ENCODE data around the gene PSMB5.
A peak's percentile ranks its signal among the peaks of the same experiment; 100 is the strongest.

Gene PSMB5

DNA sequence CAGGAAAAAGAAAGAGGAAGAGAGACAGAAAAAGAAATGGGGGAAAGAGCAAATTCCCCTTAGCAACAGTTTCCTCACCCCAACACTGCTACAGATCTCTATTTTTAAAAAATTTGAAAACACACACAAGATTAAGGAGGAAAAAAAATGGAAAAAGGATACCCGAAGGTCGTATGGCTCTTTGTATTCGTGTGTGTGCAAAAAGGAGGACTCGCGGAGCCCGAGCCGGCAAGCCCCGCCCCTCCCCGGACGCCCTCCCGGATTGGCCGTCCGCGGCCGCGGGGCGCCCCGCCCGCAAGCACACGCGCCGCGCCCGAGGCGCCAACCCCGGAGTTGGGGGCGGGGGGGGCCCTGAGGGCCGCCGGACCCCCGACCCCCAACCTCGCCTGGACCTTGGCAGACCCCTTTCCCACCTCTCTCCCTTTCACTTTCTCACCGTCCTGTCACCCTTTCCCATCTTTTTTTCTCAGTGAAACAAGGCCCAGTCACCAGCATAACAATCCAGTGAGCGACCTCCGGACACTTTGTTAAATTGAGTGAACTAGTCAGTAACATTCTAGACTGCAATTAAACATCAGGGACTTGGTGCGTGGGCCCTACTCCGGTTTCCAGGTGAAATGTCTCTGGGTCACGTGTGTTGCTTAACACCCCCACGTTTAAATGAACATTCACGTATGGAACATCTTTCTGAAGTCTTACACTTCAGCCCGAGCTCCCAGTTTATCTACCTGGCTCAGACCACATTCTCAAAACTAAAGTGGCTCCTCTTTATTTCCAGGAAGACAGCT lies 24.6 kb downstream of the PSMB5 start, which contains the start of gene C14orf93:
Gene C14orf93, minus strand, starts transcription at position 205 of the 788 bp plus-strand sequence. CDS start 11,120 bp downstream, outside the sequence.
- Histone ChIP-seq H3K4me1 (ENCODE audit: control insufficient read depth, insufficient read depth, low read depth, low read length) (peaks cover 1% of the 10 kb centered on the region), H4K8ac (ENCODE audit: low read length) (peak within 1 kb of the TSS; percentile 80), H3K14ac (ENCODE audit: low read length in 2 of 2) (no peak within 1 kb of the TSS), H3K4me3 (ENCODE audit: insufficient read depth in 1 of 2, low read depth in 1 of 2, low read length in 2 of 2) (peak within 1 kb of the TSS; percentile 59 to 74), H2BK15ac (ENCODE audit: low read depth, poor library complexity, severe bottlenecking) (no peak within 1 kb of the TSS), H3K9ac (ENCODE audit: low read length) (peak within 1 kb of the TSS; percentile 89), H2BK120ac (ENCODE audit: low read depth, low read length) (peak within 1 kb of the TSS; percentile 42), H3K36me3 (ENCODE audit: control insufficient read depth in 1 of 2, insufficient read depth in 2 of 2, low read depth in 1 of 2, low read length in 2 of 2) (no peaks in the 10 kb centered on the region), H3K79me1 (replicated peaks; ENCODE audit: low read length, poor library complexity, severe bottlenecking) (no peaks in the 10 kb centered on the region), H2AFZ (ENCODE audit: low read depth, low read length) (peak within 1 kb of the TSS; percentile 77), H3K9me3 (ENCODE audit: control insufficient read depth, low read length) (no peaks in the 10 kb centered on the region), H2BK5ac (ENCODE audit: low read depth, low read length, poor library complexity, severe bottlenecking) (peak within 1 kb of the TSS; percentile 57), H3K4ac (ENCODE audit: low read depth in 1 of 2, low read length in 2 of 2) (peak within 1 kb of the TSS in 1 of 2 experiments; percentile 79), H2AK5ac (ENCODE audit: low read length, severe bottlenecking) (no peak within 1 kb of the TSS), H3K27ac (ENCODE audit: low read length, poor library complexity, severe bottlenecking) (no peak within 1 kb of the TSS), H3K18ac (ENCODE audit: low read depth in 1 of 2, low read length in 2 of 2) (peak within 1 kb of the TSS in 1 of 2 experiments; percentile 84), H3K4me2 (ENCODE audit: low read length, poor library complexity, severe bottlenecking) (peak within 1 kb of the TSS; percentile 87), H3K27me3 (ENCODE audit: control insufficient read depth in 1 of 2, insufficient read depth in 1 of 2, low read length in 2 of 2) (no peaks in the 10 kb centered on the region), H4K91ac (ENCODE audit: low read length) (no peak within 1 kb of the TSS), H2BK12ac (ENCODE audit: low read length in 2 of 2) (no peak within 1 kb of the TSS), H3K23ac (ENCODE audit: low read length in 2 of 2) (no peak within 1 kb of the TSS)
- peak; percentile 58 for DNase-seq
- WGBS = 10% methylated on average over 35 of the region's 40 CpGs

DNA sequence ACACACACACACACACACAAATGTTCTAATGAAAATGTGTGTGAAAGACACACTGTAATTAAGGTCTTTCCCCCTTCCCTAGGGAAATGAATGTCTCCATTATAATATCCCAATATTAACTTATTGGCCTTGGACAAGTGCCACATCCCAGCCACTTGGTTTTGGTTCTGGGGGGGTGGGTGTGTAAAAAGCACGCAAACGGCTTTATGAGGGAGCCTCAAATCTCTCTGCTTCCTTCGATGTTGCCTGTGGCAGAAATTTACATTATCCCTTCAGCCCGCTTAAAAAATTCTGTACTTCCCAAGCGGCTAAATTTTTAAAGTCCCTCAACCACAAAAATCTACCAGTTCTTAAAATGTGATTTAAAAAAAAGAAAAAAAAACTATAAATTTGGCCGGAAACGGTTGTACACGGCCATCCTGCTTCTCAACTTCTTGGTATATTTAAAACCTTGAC lies 25.2 kb downstream of the PSMB5 start:
- Histone ChIP-seq H3K4me1 (ENCODE audit: control insufficient read depth, insufficient read depth, low read depth, low read length) (peaks cover 1% of the 10 kb centered on the region), H4K91ac (ENCODE audit: low read length) (no peak overlapping the region), H3K9me3 (ENCODE audit: control insufficient read depth, low read length) (no peaks in the 10 kb centered on the region), H2BK12ac (ENCODE audit: low read length in 2 of 2) (no peak overlapping the region), H3K27me3 (ENCODE audit: control insufficient read depth in 1 of 2, insufficient read depth in 1 of 2, low read length in 2 of 2) (no peaks in the 10 kb centered on the region), H3K23ac (ENCODE audit: low read length in 2 of 2) (no peak overlapping the region), H3K9ac (ENCODE audit: low read length) (peak overlapping the region; percentile 89), H3K18ac (ENCODE audit: low read depth in 1 of 2, low read length in 2 of 2) (no peak overlapping the region), H3K27ac (ENCODE audit: low read length, poor library complexity, severe bottlenecking) (no peak overlapping the region), H2AK5ac (ENCODE audit: low read length, severe bottlenecking) (no peak overlapping the region), H2BK15ac (ENCODE audit: low read depth, poor library complexity, severe bottlenecking) (no peak overlapping the region), H2BK120ac (ENCODE audit: low read depth, low read length) (no peak overlapping the region), H3K4me3 (ENCODE audit: insufficient read depth in 1 of 2, low read depth in 1 of 2, low read length in 2 of 2) (peak overlapping the region in 1 of 2 experiments; percentile 74), H3K36me3 (ENCODE audit: control insufficient read depth in 1 of 2, insufficient read depth in 2 of 2, low read depth in 1 of 2, low read length in 2 of 2) (no peaks in the 10 kb centered on the region), H3K79me1 (replicated peaks; ENCODE audit: low read length, poor library complexity, severe bottlenecking) (no peaks in the 10 kb centered on the region), H4K8ac (ENCODE audit: low read length) (peak overlapping the region; percentile 80), H2AFZ (ENCODE audit: low read depth, low read length) (no peak overlapping the region), H3K4ac (ENCODE audit: low read depth in 1 of 2, low read length in 2 of 2) (no peak overlapping the region), H2BK5ac (ENCODE audit: low read depth, low read length, poor library complexity, severe bottlenecking) (no peak overlapping the region), H3K4me2 (ENCODE audit: low read length, poor library complexity, severe bottlenecking) (peak overlapping the region; percentile 87), H3K14ac (ENCODE audit: low read length in 2 of 2) (no peak overlapping the region)
- WGBS = 85% methylated on average over 3 of the region's 8 CpGs
- no peak for DNase-seq

DNA sequence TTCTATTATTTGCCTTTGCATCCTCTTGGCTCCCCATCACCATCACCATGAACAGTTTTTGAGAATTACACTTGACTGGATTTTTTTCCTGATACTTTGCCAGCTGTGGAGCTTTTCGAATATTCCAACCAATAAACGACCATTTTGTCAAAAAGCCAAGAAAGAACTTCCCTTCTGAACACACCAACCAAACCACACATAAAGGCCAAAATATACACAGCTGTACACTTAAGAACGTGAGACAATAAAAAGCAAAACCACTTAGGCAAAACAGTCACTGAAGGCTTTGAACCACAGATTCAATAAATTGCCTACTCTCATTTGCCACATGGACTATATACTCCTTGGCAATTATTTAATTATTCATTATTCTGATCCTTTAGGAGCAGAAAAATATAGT lies 25.9 kb downstream of the PSMB5 start:
- 65% methylated on average over 3 of the region's 3 CpGs for WGBS
- no peak overlapping the region for H2AK5ac ChIP-seq (ENCODE audit: low read length, severe bottlenecking)
- no peak overlapping the region for H3K4me2 ChIP-seq (ENCODE audit: low read length, poor library complexity, severe bottlenecking)
- no peak overlapping the region for H4K8ac ChIP-seq (ENCODE audit: low read length)
- H3K4me3 ChIP-seq (ENCODE audit: insufficient read depth in 1 of 2, low read depth in 1 of 2, low read length in 2 of 2) = no peak overlapping the region
- H3K36me3 ChIP-seq (ENCODE audit: control insufficient read depth in 1 of 2, insufficient read depth in 2 of 2, low read depth in 1 of 2, low read length in 2 of 2) = no peaks in the 10 kb centered on the region
- H2BK5ac ChIP-seq (ENCODE audit: low read depth, low read length, poor library complexity, severe bottlenecking) = no peak overlapping the region
- H2BK120ac ChIP-seq (ENCODE audit: low read depth, low read length) = no peak overlapping the region
- no peak overlapping the region for H3K27ac ChIP-seq (ENCODE audit: low read length, poor library complexity, severe bottlenecking)
- no peaks in the 10 kb centered on the region for H3K9me3 ChIP-seq (ENCODE audit: control insufficient read depth, low read length)
- H3K9ac ChIP-seq (ENCODE audit: low read length) = no peak overlapping the region
- H2BK12ac ChIP-seq (ENCODE audit: low read length in 2 of 2) = no peak overlapping the region
- no peak overlapping the region for H3K4ac ChIP-seq (ENCODE audit: low read depth in 1 of 2, low read length in 2 of 2)
- no peak overlapping the region for H2BK15ac ChIP-seq (ENCODE audit: low read depth, poor library complexity, severe bottlenecking)
- no peak overlapping the region for H4K91ac ChIP-seq (ENCODE audit: low read length)
- no peak overlapping the region for H2AFZ ChIP-seq (ENCODE audit: low read depth, low read length)
- peaks cover 1% of the 10 kb centered on the region for H3K4me1 ChIP-seq (ENCODE audit: control insufficient read depth, insufficient read depth, low read depth, low read length)
- no peak overlapping the region for H3K14ac ChIP-seq (ENCODE audit: low read length in 2 of 2)
- H3K27me3 ChIP-seq (ENCODE audit: control insufficient read depth in 1 of 2, insufficient read depth in 1 of 2, low read length in 2 of 2) = no peaks in the 10 kb centered on the region
- H3K23ac ChIP-seq (ENCODE audit: low read length in 2 of 2) = no peak overlapping the region
- H3K18ac ChIP-seq (ENCODE audit: low read depth in 1 of 2, low read length in 2 of 2) = no peak overlapping the region
- DNase-seq = no peak
- H3K79me1 ChIP-seq (replicated peaks; ENCODE audit: low read length, poor library complexity, severe bottlenecking) = no peaks in the 10 kb centered on the region

DNA sequence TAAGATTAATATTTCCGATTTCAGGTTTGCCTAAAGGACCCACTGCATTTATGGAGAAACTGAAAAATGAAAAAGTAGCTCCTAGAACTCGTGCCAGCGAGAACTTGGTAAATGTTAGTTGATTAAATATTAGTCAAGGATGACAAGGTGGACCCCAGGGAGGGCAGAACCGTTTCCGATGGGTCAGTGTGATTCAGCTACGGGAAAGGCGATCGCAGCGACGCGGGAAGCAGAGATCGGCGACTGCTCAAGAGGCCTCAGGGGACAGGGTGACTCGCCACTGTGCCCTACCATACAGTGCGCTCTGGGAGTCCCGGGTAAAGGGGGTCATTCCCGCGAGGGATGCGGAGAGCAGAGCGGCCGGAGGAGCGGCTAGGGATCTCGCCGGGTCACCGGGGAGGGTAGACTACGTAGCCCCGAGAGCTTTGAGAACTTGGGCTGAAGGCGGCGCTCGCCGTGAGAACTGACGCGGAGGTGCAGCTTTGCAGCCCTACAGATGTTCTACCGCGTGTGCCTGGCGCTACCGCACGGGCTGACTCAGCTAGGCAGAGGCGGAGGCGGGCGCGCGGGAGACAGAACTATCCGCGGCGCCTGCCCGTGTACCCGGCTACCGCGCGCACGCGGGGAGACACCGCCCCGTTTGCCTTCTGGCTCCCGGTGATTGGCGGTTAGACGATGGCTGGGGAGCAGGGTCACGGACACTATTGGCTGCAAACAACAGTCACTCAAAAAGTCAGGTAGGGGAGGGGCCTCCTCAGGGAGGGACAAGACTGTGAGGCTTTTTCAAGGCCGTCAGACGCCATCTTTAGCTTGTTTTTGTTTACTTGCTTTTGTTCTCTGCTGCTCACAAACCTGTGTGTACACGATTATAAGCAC lies 27.9 kb downstream of the PSMB5 start:
- peak overlapping the region; percentile 84 for H4K91ac ChIP-seq (ENCODE audit: low read length)
- WGBS = 1% methylated on average over 61 of the region's 62 CpGs
- H3K79me1 ChIP-seq (replicated peaks; ENCODE audit: low read length, poor library complexity, severe bottlenecking) = no peaks in the 10 kb centered on the region
- peak overlapping the region; percentile 90 for H3K9ac ChIP-seq (ENCODE audit: low read length)
- peak overlapping the region in 1 of 2 experiments; percentile 37 for H2BK12ac ChIP-seq (ENCODE audit: low read length in 2 of 2)
- no peaks in the 10 kb centered on the region for H3K4me1 ChIP-seq (ENCODE audit: control insufficient read depth, insufficient read depth, low read depth, low read length)
- H3K27me3 ChIP-seq (ENCODE audit: control insufficient read depth in 1 of 2, insufficient read depth in 1 of 2, low read length in 2 of 2) = no peaks in the 10 kb centered on the region
- no peaks in the 10 kb centered on the region for H3K36me3 ChIP-seq (ENCODE audit: control insufficient read depth in 1 of 2, insufficient read depth in 2 of 2, low read depth in 1 of 2, low read length in 2 of 2)
- DNase-seq = peak; percentile 98
- H2BK120ac ChIP-seq (ENCODE audit: low read depth, low read length) = peak overlapping the region; percentile 45
- no peaks in the 10 kb centered on the region for H3K9me3 ChIP-seq (ENCODE audit: control insufficient read depth, low read length)
- no peak overlapping the region for H2AK5ac ChIP-seq (ENCODE audit: low read length, severe bottlenecking)
- H2BK15ac ChIP-seq (ENCODE audit: low read depth, poor library complexity, severe bottlenecking) = peak overlapping the region; percentile 29
- peak overlapping the region; percentile 64 for H3K4me2 ChIP-seq (ENCODE audit: low read length, poor library complexity, severe bottlenecking)
- peak overlapping the region in 1 of 2 experiments; percentile 98 for H3K14ac ChIP-seq (ENCODE audit: low read length in 2 of 2)
- H3K18ac ChIP-seq (ENCODE audit: low read depth in 1 of 2, low read length in 2 of 2) = peak overlapping the region; percentile 82 to 96
- H3K27ac ChIP-seq (ENCODE audit: low read length, poor library complexity, severe bottlenecking) = peak overlapping the region; percentile 94
- peak overlapping the region; percentile 94 for H4K8ac ChIP-seq (ENCODE audit: low read length)
- peak overlapping the region; percentile 54 to 85 for H3K4ac ChIP-seq (ENCODE audit: low read depth in 1 of 2, low read length in 2 of 2)
- H2BK5ac ChIP-seq (ENCODE audit: low read depth, low read length, poor library complexity, severe bottlenecking) = peak overlapping the region; percentile 87
- peak overlapping the region; percentile 94 for H2AFZ ChIP-seq (ENCODE audit: low read depth, low read length)
- H3K23ac ChIP-seq (ENCODE audit: low read length in 2 of 2) = no peak overlapping the region
- peak overlapping the region; percentile 65 to 90 for H3K4me3 ChIP-seq (ENCODE audit: insufficient read depth in 1 of 2, low read depth in 1 of 2, low read length in 2 of 2)

All from mesenchymal stem cell (in vitro differentiated cells and primary cell).